Psoas muscle (tissue), 8 donors: ENCODE measurements around the gene SH3GL3. TPM values are rescaled to one million over a fixed set of nuclear protein-coding genes. Genes with fewer than 3 reads are reported as not detected.

Experiments
- ATAC-seq, 4 donors: fragments of 200-7000 bp; cut with Tn5 transposase; one replicate each; pipeline ENCODE4 v1.9.1; 2020; ENCODE audit warnings: moderate library complexity in 3 of 4, mild to moderate bottlenecking in 2 of 4
- DNase-seq, 2 donors: peaks; one replicate each; pipeline ENCODE4 v3.0.0-alpha.2; 2020
- H3K27ac ChIP-seq: fragments of 200-600 bp; one replicate; pipeline ENCODE4 v1.8.0; 2022
- H3K27me3 ChIP-seq, 3 donors: fragments of 200-600 bp in 1 of 3; one replicate each; pipeline versions ENCODE4 v1.6.1 to v1.8.0; 2013 to 2022; ENCODE audit warnings: low read length in 2 of 3, mild to moderate bottlenecking in 2 of 3, moderate library complexity in 1 of 3; ENCODE audit not compliant: insufficient read depth in 3 of 3
- H3K36me3 ChIP-seq, 2 donors: fragments of 200-600 bp in 1 of 2; one replicate each; pipeline versions ENCODE4 v1.6.1 to v1.8.0; 2013 to 2022; ENCODE audit warnings: low read depth in 1 of 2, mild to moderate bottlenecking in 1 of 2, moderate library complexity in 1 of 2; ENCODE audit not compliant: insufficient read depth in 1 of 2
- H3K4me1 ChIP-seq: fragments of 200-600 bp; one replicate; pipeline ENCODE4 v1.8.0; 2022
- H3K4me3 ChIP-seq: fragments of 200-600 bp; one replicate; pipeline ENCODE4 v1.8.0; 2022; ENCODE audit warnings: mild to moderate bottlenecking
- H3K9me3 ChIP-seq: fragments of 200-600 bp; one replicate; pipeline ENCODE4 v1.8.0; 2022
- CTCF ChIP-seq: fragments of 200-600 bp; IDR thresholded peaks from one replicate; pipeline ENCODE4 v1.8.0; 2022; ENCODE audit warnings: antibody characterized with exemption
- WGBS, 3 donors: extraction: QIAGEN DNeasy Blood & Tissue Kit; methylation state at CpG; one replicate each; pipeline versions ENCODE4 v1.1.6 to v1.1.7; 2013; 5-methylcytosine and 5-hydroxymethylcytosine counted together
- intact Hi-C, 2 donors: fragments of 100-400 bp; cut with DNase I; formaldehyde crosslinking; loops; one replicate each; pipeline versions ENCODE4 v1.11.0 to v1.14.2; 2022
- polyA plus RNA-seq, 3 donors: library from polyadenylated mRNA; stranded (reverse); fragments of 200-250 nt; gene quantifications; one replicate each; pipeline ENCODE4 v1.2.3, GENCODE V29; 2013
- total RNA-seq, 4 donors: library from RNA; stranded (reverse); fragmentation: NEBNext Ultra II Directional in 2 of 4; extraction: Animal tissue kit (Norgen Biotek cat#: 25700) in 2 of 4; gene quantifications; one replicate each; pipeline versions ENCODE4 v1.2.1 to v1.2.4, GENCODE V29; 2021 to 2023
- donor health status: healthy with polysubstance abuse.
- donor health status: DM: no; HTN: no; CAD: no; lungs with moderate emphysema.
- donor health status: Bipolar disorder and iron deficiency.
- donor health status: healthy.
- donor health status: DM: yes; HTN: yes; CAD: no.
- donor health status: DM: no; HTN: no; CAD: no.
- donor health status: DM: no; HTN: no; CAD: no.
- donor health status: DM: yes; HTN: yes; CAD: no.

The SH3GL3 gene
- total and polyA plus RNA-seq, 7 donors = 0.05 TPM; not detected in 6

GRCh38 chr15:83655237-83655616 lies 208.1 kb downstream of the SH3GL3 start:
- WGBS, 3 donors = 65 to 69% (median 66%) methylated on average over 8 of the region's 8 CpGs
- no peak for TF ChIP-seq CTCF
- Histone ChIP-seq H3K9me3 (no peaks in the 10 kb centered on the region), H3K36me3 (no peaks in the 10 kb centered on the region), H3K27me3 (peaks cover 0 to 45% (median 14%) of the 10 kb centered on the region in 3 donors), H3K4me1 (no peaks in the 10 kb centered on the region), H3K27ac (no peak overlapping the region), H3K4me3 (peak overlapping the region; percentile 64)
- intact Hi-C loops = no loop called here
- ATAC-seq (no peak), DNase-seq (no peak)

DNA sequence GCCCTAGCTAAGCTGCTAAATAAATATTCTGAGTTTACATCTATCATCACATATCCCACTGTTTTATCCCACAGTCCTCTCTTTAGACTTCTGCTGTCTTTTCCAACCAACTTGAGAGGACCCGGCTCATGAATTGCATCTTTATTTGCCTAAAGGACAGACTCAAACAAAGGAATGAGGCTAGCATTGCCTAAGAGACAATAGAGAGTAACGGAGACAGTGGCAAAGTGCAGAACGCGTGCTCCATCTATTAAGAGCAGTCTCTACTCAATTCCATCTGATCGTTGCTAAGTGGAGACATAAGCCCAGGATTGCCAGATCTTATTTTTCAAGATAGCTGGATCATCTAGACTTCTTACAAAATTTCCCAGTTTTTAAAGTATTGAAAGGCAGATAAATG lies 209.1 kb downstream of the SH3GL3 start:
- DNase-seq (no peak), ATAC-seq (no peak)
- Histone ChIP-seq H3K27ac (no peak overlapping the region), H3K27me3 (peaks cover 0 to 41% (median 10%) of the 10 kb centered on the region in 3 donors), H3K36me3 (no peaks in the 10 kb centered on the region), H3K4me1 (no peaks in the 10 kb centered on the region), H3K4me3 (no peak overlapping the region), H3K9me3 (no peaks in the 10 kb centered on the region)
- WGBS, 3 donors = 87 to 93% (median 87%) methylated on average over 5 of the region's 5 CpGs
- TF ChIP-seq CTCF = no peak
- intact Hi-C loops = no loop called here

- no peak for TF ChIP-seq CTCF
- whole genome bisulfite sequencing, 3 donors = 93 to 96% (median 96%) methylated on average over 10 of the region's 10 CpGs
- ATAC-seq (no peak), DNase-seq (no peak)
- Histone ChIP-seq H3K27ac (no peak overlapping the region), H3K27me3 (peaks cover 0 to 40% (median 10%) of the 10 kb centered on the region in 3 donors), H3K4me1 (no peaks in the 10 kb centered on the region), H3K4me3 (no peak overlapping the region), H3K9me3 (no peaks in the 10 kb centered on the region), H3K36me3 (no peaks in the 10 kb centered on the region)
- intact Hi-C loops = no loop called here
These were observed 209.9 kb downstream of the SH3GL3 start for GRCh38 chr15:83656943-83657528.

- no peak for TF ChIP-seq CTCF
- no peak for ATAC-seq
- Histone ChIP-seq H3K9me3 (no peaks in the 10 kb centered on the region), H3K4me3 (no peak overlapping the region), H3K27ac (no peak overlapping the region), H3K36me3 (no peaks in the 10 kb centered on the region), H3K27me3 (peaks cover 0 to 35% (median 10%) of the 10 kb centered on the region in 3 donors), H3K4me1 (no peaks in the 10 kb centered on the region)
- no peak for DNase-seq
- 86 to 92% (median 91%) methylated on average over 4 of the region's 4 CpGs for WGBS, 3 donors
- intact Hi-C loops = no loop called here
These were observed 210.4 kb downstream of the SH3GL3 start for GRCh38 chr15:83657549-83657948.
